ENCODE measurements around the gene TBC1D14. TPM values are rescaled to one million over a fixed set of nuclear protein-coding genes. Genes with fewer than 3 reads are reported as not detected.

The TBC1D14 gene
- total RNA-seq, 1 experiment from 2014 or later, result 36.3 TPM

- ATAC-seq (no peak), DNase-seq (ENCODE audit: low read depth, low spot score) (no peak)
- no peak for TF ChIP-seq POLR2AphosphoS5 (IDR thresholded peaks at IDR 0.05; ENCODE audit: low read depth, low read length)
- no peak for TF ChIP-seq CTCF (IDR thresholded peaks at IDR 0.05)
- TF ChIP-seq TCF7L2 (IDR thresholded peaks at IDR 0.05; ENCODE audit: low read depth, low read length), result no peak
- H3K4me1 ChIP-seq (ENCODE audit: control insufficient read depth, insufficient read depth, low read length), result peaks cover 2% of the 10 kb centered on the region; the same call in 1 of the 2 replicates
- in situ Hi-C loops (cut with HindIII; ENCODE audit: low pct_unique_long_range_greater_than_20kb, low sequenced_read_pairs) (no loop called here), intact Hi-C loops (cut with micrococcal nuclease; ENCODE audit: unreplicated experiment) (no loop called here)
- H3K4me3 ChIP-seq (ENCODE audit: low read depth in 2 of 2, low read length in 2 of 2), result no peak overlapping the region
- no peaks in the 10 kb centered on the region for H3K27me3 ChIP-seq (ENCODE audit: control insufficient read depth, insufficient read depth, low read length)
- H3K27ac ChIP-seq (ENCODE audit: low read length), result no peak overlapping the region
- ChIA-PET CTCF (no interaction called here), POLR2A (no interaction called here)
- no peaks in the 10 kb centered on the region for H3K9me3 ChIP-seq (ENCODE audit: control insufficient read depth, insufficient read depth, low read depth, low read length)
- BruUV-seq (replicated peaks), result no TSS peak
- H3K36me3 ChIP-seq (ENCODE audit: control insufficient read depth, insufficient read depth, low read length), result no peaks in the 10 kb centered on the region
These were observed 22.8 kb downstream of the TBC1D14 start for GRCh38 chr4:6932475-6932874.

- intact Hi-C loops (cut with micrococcal nuclease; ENCODE audit: unreplicated experiment) (no loop called here), in situ Hi-C loops (cut with HindIII; ENCODE audit: low pct_unique_long_range_greater_than_20kb, low sequenced_read_pairs) (no loop called here)
- DNase-seq (ENCODE audit: low read depth, low spot score), result no peak
- no peak overlapping the region for H3K27ac ChIP-seq (ENCODE audit: low read length)
- POLR2A ChIA-PET, result no interaction called here
- H3K9me3 ChIP-seq (ENCODE audit: control insufficient read depth, insufficient read depth, low read depth, low read length), result no peaks in the 10 kb centered on the region
- peaks cover 2% of the 10 kb centered on the region; the same call in 1 of the 2 replicates for H3K4me1 ChIP-seq (ENCODE audit: control insufficient read depth, insufficient read depth, low read length)
- TF ChIP-seq POLR2AphosphoS5 (IDR thresholded peaks at IDR 0.05; ENCODE audit: low read depth, low read length), result no peak
- TF ChIP-seq CTCF (IDR thresholded peaks at IDR 0.05), result no peak
- no peak for TF ChIP-seq TCF7L2 (IDR thresholded peaks at IDR 0.05; ENCODE audit: low read depth, low read length)
- no peak for TF ChIP-seq REST (IDR thresholded peaks at IDR 0.05; ENCODE audit: insufficient read depth in 1 of 2, low read depth in 2 of 2, low read length in 1 of 2)
- no peak for TF ChIP-seq SIN3A (IDR thresholded peaks at IDR 0.05; ENCODE audit: borderline replicate concordance, insufficient read depth, low read depth, low read length)
- no peaks in the 10 kb centered on the region for H3K36me3 ChIP-seq (ENCODE audit: control insufficient read depth, insufficient read depth, low read length)
- CTCF ChIA-PET, result no interaction called here
- no peak overlapping the region for H3K4me3 ChIP-seq (ENCODE audit: low read depth in 2 of 2, low read length in 2 of 2)
- H3K27me3 ChIP-seq (ENCODE audit: control insufficient read depth, insufficient read depth, low read length), result no peaks in the 10 kb centered on the region
- ATAC-seq, result no peak
- BruUV-seq (replicated peaks), result no TSS peak
These were observed 23.3 kb downstream of the TBC1D14 start for GRCh38 chr4:6932918-6933317.
